OCI-LY7 (cell line): Measurements from ENCODE around the gene DDX39B.

Source experiments
- EZH2phosphoT487 ChIP-seq: fragments of 200-600 bp; sonication (generic); IDR thresholded peaks from 2 replicates; pipeline ENCODE4 v1.6.1; 2018; ENCODE audit warnings: low read depth, borderline replicate concordance, mild to moderate bottlenecking, mixed run types, antibody characterized with exemption, low read length, moderate library complexity, mixed read lengths
- TF ChIP-seq, protein P1 (sequence below): fragments of 200-600 bp; sonication (generic); conservative IDR thresholded peaks from 2 replicates; pipeline ENCODE4 v1.5.1; 2014; ENCODE audit warnings: mild to moderate bottlenecking, antibody characterized with exemption, low read length, moderate library complexity, mixed read lengths

- TF ChIP-seq, protein P1, sequence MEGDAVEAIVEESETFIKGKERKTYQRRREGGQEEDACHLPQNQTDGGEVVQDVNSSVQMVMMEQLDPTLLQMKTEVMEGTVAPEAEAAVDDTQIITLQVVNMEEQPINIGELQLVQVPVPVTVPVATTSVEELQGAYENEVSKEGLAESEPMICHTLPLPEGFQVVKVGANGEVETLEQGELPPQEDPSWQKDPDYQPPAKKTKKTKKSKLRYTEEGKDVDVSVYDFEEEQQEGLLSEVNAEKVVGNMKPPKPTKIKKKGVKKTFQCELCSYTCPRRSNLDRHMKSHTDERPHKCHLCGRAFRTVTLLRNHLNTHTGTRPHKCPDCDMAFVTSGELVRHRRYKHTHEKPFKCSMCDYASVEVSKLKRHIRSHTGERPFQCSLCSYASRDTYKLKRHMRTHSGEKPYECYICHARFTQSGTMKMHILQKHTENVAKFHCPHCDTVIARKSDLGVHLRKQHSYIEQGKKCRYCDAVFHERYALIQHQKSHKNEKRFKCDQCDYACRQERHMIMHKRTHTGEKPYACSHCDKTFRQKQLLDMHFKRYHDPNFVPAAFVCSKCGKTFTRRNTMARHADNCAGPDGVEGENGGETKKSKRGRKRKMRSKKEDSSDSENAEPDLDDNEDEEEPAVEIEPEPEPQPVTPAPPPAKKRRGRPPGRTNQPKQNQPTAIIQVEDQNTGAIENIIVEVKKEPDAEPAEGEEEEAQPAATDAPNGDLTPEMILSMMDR, result no peak
- no peak for TF ChIP-seq EZH2phosphoT487
Observed at GRCh38 chr6:31582230-31582643, 40.4 kb upstream of the DDX39B start, which contains the start of gene LTB.
